HG02610 (cell line): Measurements from ENCODE around the gene PLXNB3.
"Not testable (repeated sequence)": the region's sequence is repeated elsewhere in the genome, so short reads cannot be mapped to it uniquely, and the experiment has no call there.

Experiments
- ATAC-seq: cut with Tn5 transposase; IDR thresholded peaks from one replicate; pipeline ENCODE4 v1.9.1; 2021; ENCODE audit warnings: mild to moderate bottlenecking, moderate library complexity; ENCODE audit not compliant: unreplicated experiment

PLXNB3 gene

DNA sequence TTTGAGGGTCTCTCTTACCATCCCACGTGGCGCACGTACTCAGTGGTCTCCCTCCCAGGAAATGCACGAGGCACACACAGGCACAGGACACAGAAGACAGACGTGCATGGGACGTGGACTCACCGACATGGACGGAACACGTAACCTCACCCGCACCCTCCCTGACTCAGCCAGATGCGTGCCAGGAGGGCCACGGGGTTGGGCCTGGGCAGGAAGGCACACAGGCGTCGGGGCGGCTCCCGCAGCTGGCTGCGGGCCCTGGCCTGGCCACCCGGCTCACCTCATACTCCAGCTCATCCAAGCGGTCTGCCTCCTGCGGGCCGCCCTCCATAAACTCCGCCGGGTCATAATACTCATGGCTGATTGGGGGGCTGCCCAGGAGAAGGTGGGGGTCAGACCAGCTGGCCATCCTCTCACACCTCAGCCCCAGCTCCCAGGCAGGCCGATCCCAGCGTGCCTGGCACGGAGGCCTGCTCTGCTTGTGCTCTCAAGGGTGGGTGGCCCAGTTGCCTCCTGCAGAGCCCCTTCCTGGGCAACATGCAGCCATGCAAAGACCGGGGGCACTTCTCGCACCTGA is 43.0 kb downstream of the PLXNB3 start:
- no peak for ATAC-seq

DNA sequence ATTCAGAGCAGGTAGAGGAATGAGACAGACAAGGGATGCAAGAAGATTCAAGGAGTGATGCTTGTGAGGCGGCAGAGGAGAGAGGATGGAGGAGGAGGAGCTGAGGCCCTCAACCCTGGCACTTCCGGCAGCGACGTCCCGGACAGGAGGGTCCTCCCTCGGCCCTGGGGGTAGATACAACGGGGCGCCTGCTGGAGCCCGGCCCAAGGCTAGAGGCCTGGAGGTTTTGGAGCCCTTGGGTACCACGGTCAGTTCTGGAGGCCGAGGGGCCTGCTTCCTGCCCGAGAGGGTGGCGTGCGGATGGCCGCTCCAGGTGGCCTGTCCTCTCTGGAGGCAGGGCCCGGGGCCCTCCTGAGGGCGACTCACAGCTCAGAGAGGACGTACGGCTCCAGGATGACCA is 43.9 kb downstream of the PLXNB3 start:
- ATAC-seq, result no peak

DNA sequence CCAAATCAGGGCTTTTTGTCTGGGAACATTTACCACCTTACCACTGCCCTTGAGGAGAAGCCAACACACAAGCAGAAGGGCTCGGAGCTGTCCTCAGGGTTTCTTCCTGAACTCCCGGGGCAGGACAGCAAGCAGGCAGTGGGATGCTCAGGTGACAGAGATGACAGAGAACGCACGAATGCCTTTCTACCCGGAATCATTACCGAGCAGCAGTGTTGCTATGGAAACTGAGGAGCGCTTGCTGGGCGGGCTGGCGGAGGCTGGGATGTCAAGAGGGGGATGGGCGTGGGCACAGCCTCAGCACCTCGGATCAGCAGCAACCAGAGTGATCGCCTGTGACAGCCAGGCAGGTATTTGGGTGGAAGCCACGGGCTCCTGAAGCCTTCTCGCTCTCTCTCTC is 48.2 kb downstream of the PLXNB3 start:
- ATAC-seq, result no peak

DNA sequence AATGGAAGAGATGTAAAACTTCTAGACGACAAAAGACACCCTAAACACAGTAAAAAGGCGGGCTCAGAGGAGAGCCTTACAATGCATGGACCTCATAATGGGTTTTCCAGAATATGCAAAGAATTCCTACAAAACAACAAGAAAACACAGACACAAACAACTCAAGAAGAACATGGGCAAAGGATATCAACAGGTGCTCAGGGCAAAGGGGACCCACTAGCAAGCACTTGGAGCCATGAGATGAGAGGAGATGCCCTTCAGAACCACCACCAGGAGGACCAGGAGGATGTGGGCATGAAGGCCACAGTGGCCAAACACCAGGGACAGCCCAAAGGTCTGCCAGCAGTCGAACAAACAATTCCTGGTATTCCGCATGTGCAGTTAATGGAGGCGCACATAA is 49.1 kb downstream of the PLXNB3 start:
- ATAC-seq, result no peak

DNA sequence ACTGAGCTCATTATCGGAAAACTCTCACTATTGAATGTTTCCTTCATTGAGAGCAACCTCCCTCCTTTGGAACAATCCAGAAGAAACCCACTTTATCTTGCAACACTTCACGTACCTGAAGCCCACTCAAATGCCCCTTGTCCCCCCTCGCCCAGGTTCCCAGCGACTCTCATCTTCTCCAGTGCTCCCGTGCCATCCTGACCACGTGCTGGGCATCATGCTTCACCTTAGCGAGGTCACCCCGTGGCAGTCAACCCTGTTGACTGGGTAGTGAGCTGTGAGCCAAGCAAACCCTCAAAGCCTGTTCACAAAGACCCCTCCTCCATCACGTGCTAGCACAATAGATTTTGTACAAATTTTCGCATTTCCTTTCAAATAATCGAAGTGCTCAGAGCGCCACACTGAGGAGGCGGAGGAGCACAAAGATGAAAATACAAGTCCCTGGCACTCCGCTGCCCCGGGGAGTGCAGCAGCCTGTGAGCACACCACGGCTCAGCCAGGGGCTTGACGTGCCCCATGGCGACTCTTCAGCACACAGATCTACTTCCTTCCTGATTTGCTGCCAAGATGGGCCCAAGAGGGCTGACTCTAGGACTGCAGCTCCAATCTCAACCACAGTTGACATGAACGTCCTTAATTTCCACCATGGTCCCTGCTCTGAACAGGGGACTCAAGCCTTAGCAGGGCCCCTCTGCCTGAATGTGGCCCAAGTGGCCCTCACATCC is 50.7 kb downstream of the PLXNB3 start:
- no peak for ATAC-seq

DNA sequence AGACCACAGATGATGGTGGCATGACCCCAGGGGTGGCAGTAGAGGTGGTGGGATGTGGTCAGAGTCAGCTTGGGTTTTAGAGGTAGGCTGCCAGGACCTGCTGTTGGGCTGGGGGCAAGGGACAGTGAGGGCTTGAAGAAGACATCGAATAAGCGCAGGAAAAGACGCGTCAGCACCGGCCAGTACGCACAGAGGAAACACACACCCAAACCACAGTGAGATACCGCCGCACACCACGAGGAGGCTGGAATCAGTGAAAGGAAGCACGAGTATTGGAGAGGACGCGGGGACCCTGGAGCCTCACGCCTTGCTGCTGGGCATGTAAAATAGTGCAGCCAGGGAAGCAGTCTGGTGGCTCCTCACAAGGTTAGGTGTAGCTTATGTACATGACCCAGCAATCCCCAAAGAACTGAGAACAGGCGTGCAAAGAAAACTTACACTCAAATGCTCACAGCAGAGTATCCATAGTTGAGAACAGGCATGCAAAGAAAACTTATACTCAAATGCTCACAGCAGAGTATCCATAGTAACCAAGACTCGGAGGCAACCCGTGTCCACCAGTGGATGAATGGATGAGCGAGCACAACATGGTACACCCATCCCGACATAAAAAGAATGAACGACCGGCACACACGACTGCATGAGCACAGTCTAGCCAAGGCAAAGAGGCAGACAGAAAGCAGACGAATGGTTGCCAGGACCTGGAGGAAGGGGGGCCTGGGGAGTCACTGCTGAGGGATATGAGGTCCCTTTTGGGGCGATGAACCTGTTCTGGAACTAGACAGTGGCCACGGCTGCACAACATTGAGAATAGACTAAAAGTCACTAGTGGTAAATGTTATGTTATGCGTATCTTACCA is 53.0 kb downstream of the PLXNB3 start:
- no peak for ATAC-seq

DNA sequence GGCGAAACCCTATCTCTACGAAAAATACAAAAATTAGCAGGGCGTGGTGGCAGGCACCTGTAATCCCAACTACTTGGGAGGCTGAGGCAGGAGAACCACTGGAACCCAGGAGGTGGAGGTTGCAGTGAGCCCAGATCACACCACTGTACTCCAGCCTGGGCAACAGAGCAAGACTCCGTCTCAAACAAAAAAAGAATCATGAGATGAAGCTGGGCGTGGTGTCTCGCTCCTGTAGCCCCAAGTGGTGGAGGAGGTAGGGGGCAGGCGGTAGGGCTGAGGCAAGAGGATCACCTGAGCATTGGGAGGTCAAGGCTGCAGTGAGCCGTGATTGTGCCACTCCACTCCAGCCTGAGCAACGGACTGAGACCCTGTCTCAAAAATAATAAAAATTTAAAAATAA is 54.0 kb downstream of the PLXNB3 start:
- not testable (repeated sequence) for ATAC-seq

DNA sequence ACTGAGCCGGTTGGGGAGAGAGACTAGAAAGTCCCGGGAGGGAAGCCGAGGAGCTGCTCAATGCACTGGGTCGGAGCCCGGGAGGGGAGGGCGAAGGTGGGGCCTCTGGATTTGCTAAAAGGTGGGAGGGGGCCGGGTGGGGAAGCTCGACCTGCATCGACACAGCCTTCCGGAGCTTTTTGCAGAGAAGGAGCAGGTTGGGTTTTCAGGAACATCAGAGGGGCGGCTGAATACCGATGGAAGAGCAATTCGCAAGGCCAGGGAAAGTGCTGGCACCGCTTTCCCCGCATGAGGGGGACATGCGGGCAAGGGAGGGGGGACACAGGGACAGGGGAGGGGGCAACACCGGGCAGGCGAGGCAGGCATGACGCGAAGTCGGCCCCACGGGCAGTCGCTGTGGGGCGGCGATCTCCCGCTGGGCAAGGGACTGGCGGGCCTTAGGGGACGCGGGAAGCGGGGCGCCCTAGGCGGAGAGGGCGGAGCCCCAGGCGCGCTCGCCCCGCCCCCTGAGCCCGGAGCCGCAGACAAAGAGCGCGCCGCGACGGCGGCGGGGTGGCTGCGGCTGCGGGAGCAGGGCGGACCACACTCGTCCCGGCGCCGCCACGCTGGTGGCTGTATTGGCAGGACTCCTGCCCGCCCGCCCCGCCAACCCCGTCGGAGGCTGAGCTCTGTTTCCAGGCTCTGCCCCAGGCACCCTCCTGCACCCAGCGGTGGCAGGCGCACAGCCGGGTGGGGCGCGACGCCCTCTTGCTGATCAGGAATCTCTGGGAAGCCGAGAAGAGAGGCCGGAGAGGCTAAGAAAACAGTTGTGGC is 54.7 kb downstream of the PLXNB3 start:
- no peak for ATAC-seq

DNA sequence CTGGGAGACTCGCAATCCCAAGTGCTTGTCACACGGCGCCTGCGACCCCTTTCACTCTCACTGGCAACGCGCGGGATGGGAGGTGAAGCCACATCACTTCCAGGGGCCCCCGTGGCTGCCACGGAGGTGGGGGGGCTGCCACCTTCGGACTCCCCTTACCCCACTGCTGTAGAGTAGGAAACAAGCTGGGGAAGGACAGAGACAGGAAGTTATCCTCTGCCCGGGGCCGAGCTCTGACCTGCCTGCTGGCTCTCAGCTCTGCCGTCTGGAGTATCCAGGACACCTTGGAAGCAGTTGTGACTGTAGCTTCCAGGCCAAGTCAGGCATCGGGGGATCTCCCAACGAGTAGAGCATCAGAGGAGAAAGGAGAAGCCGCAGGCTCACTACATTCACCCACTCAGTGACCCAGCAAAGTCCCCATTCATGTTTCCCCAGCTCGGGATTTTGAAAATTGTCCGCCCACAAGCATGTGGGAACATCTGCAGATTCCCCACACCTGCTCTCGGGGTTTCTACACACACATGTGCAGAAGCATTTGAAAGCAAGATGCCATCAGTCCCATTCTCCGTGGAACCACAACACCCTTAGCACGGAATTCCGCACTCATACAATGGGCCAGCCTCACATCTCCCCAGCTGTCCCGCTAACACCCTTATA is 55.5 kb downstream of the PLXNB3 start:
- no peak for ATAC-seq

DNA sequence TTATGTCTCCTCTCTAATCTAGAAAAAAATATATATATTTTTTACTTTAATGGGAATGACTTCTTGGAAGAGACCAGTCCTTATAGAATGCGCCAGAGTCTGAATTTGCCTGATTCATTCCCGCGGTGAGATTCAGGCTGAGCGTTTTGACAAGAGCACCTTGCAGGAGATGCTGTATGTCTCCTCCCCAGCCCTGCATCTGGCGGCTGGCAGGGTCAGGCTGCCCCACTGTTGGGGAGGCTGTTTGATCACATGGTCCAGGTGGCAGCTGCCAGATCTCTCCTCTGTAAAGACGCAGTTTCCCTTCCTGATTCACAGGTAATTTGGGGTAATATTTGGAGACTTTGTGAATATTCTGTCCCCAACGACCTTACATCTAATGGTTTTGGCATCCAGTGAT is 56.6 kb downstream of the PLXNB3 start:
- no peak for ATAC-seq

DNA sequence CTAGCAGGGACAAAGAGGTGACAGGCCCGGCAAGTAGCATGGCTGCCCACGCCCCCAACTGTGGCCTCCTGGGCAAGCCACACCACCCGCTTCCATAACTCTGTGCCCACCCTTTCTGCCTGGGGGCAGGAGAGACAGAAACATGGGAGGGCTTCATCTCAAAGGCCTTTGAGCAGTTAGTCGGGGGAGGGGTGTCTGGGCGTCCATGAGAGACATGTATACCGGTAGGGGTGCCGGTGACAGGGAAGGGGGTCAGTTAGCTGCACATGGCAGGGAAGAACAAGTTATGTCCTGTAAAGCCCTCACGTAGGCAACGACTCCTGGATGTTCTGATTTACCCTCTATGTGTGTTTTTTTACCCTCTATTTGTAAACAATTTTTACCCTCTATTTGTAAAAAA is 57.0 kb downstream of the PLXNB3 start:
- no peak for ATAC-seq

DNA sequence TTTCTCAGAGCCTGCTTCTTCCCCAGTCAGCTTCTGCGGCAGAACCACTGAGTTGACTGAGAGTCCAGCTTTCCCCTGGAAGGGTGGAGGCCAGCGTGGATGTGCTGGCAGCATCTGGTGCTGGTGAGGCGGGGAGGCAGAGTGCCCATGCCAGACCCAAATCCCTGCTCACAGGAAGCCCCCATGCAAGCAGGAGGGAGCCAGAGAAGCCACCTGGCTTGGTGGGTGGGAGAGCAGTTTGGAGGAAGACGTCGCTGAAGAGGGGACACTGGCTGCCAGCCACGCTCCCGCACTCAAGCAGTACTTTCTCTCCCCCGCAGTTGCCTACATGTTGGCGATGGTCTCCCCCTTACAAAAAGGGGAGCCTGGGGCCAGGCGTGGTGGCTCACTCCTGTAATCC is 60.3 kb downstream of the PLXNB3 start:
- ATAC-seq, result no peak

DNA sequence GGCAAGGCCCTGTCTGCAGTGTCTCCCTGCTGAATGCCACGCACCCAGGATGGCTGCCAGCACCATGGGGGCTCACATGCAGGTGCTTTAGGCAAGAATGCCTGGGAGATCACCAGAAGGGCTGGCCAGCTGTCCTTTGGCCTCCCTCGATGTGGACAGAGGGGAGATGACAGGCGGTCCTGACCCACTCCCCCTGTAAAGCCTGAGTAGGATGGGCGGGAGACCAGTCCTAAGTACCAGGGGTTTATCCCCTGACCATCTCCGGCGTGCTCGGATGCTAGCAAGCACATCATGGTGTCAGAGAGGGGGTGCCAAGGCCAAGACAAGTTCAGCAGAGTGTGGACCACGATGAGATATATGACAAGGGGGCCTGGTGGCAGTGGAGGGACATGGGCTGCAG is 61.0 kb downstream of the PLXNB3 start:
- ATAC-seq, result no peak
